A549 (cell line): ENCODE measurements around the gene SRMS.

Source experiments
- BHLHE40 ChIP-seq: IDR thresholded peaks from 2 replicates; pipeline ENCODE4 v1.6.1; 2012; ENCODE audit warnings: low read depth, low read length, inconsistent platforms
- HDAC2 ChIP-seq: fragments of 200-600 bp; sonication (generic); IDR thresholded peaks from 2 replicates; pipeline ENCODE4 v1.6.1; 2016
- JUNB ChIP-seq: fragments of >200 bp; sonication (Bioruptor Twin); formaldehyde crosslinking; IDR thresholded peaks from 2 replicates; pipeline ENCODE4 v1.6.1; 2016
- SMC3 ChIP-seq: fragments of >200 bp; sonication (Bioruptor Twin); formaldehyde crosslinking; IDR thresholded peaks from 3 replicates; pipeline ENCODE4 v1.6.1; 2018; ENCODE audit warnings: inconsistent platforms
- TF ChIP-seq, protein P1 (sequence below): fragments of >200 bp; sonication (Bioruptor Twin); formaldehyde crosslinking; IDR thresholded peaks from 3 replicates; pipeline ENCODE4 v1.5.1; 2016
- TF ChIP-seq, protein P2 (sequence below): fragments of 200-600 bp; sonication (generic); IDR thresholded peaks from 2 replicates; pipeline ENCODE4 v1.6.1; 2016; ENCODE audit warnings: antibody characterized with exemption, mild to moderate bottlenecking, moderate library complexity

DNA sequence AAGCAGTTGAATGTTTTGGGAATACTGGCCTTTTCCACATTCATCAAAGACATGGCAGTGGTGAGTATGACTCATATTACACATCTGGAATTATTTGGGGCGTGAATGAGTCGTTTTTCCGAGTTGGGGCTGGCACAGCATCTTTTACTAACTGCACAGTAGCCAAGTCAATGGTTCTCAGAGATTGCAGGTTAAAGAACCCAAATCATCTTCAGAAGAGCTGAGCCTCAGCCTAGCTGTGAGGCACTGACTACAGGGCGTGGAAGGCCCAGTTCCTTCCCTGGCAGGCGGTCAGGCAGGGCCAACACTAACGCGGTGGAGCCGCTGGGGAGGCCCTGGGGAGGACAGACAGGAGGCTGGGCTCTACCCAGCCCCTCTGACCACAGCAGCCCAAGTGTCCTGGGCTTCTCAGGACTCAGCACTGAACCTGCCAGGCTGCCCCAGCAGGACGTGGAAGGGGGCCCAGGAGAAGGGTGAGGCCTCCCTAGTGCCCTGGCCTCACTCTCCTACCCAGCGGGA lies 46.6 kb upstream of the SRMS start:
- no peak for TF ChIP-seq SMC3
- TF ChIP-seq, protein P1, sequence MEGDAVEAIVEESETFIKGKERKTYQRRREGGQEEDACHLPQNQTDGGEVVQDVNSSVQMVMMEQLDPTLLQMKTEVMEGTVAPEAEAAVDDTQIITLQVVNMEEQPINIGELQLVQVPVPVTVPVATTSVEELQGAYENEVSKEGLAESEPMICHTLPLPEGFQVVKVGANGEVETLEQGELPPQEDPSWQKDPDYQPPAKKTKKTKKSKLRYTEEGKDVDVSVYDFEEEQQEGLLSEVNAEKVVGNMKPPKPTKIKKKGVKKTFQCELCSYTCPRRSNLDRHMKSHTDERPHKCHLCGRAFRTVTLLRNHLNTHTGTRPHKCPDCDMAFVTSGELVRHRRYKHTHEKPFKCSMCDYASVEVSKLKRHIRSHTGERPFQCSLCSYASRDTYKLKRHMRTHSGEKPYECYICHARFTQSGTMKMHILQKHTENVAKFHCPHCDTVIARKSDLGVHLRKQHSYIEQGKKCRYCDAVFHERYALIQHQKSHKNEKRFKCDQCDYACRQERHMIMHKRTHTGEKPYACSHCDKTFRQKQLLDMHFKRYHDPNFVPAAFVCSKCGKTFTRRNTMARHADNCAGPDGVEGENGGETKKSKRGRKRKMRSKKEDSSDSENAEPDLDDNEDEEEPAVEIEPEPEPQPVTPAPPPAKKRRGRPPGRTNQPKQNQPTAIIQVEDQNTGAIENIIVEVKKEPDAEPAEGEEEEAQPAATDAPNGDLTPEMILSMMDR, result no peak
- TF ChIP-seq JUNB, result no peak
- no peak for TF ChIP-seq BHLHE40
- TF ChIP-seq HDAC2, result no peak
- TF ChIP-seq, protein P2, sequence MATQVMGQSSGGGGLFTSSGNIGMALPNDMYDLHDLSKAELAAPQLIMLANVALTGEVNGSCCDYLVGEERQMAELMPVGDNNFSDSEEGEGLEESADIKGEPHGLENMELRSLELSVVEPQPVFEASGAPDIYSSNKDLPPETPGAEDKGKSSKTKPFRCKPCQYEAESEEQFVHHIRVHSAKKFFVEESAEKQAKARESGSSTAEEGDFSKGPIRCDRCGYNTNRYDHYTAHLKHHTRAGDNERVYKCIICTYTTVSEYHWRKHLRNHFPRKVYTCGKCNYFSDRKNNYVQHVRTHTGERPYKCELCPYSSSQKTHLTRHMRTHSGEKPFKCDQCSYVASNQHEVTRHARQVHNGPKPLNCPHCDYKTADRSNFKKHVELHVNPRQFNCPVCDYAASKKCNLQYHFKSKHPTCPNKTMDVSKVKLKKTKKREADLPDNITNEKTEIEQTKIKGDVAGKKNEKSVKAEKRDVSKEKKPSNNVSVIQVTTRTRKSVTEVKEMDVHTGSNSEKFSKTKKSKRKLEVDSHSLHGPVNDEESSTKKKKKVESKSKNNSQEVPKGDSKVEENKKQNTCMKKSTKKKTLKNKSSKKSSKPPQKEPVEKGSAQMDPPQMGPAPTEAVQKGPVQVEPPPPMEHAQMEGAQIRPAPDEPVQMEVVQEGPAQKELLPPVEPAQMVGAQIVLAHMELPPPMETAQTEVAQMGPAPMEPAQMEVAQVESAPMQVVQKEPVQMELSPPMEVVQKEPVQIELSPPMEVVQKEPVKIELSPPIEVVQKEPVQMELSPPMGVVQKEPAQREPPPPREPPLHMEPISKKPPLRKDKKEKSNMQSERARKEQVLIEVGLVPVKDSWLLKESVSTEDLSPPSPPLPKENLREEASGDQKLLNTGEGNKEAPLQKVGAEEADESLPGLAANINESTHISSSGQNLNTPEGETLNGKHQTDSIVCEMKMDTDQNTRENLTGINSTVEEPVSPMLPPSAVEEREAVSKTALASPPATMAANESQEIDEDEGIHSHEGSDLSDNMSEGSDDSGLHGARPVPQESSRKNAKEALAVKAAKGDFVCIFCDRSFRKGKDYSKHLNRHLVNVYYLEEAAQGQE, result no peak
